GM12873 (cell line): ENCODE measurements around the gene ASB18.

Experiments
- TF ChIP-seq, protein P1 (sequence below): IDR thresholded peaks from 2 replicates; pipeline ENCODE4 v1.5.1; 2012; ENCODE audit warnings: low read depth, mild to moderate bottlenecking, moderate library complexity, low read length, control low read depth; ENCODE audit not compliant: insufficient read depth; ENCODE audit errors: missing control alignments

The ASB18 gene

GRCh38 chr2:236240228-236240990 is 23.8 kb downstream of the ASB18 start:
- TF ChIP-seq, protein P1, sequence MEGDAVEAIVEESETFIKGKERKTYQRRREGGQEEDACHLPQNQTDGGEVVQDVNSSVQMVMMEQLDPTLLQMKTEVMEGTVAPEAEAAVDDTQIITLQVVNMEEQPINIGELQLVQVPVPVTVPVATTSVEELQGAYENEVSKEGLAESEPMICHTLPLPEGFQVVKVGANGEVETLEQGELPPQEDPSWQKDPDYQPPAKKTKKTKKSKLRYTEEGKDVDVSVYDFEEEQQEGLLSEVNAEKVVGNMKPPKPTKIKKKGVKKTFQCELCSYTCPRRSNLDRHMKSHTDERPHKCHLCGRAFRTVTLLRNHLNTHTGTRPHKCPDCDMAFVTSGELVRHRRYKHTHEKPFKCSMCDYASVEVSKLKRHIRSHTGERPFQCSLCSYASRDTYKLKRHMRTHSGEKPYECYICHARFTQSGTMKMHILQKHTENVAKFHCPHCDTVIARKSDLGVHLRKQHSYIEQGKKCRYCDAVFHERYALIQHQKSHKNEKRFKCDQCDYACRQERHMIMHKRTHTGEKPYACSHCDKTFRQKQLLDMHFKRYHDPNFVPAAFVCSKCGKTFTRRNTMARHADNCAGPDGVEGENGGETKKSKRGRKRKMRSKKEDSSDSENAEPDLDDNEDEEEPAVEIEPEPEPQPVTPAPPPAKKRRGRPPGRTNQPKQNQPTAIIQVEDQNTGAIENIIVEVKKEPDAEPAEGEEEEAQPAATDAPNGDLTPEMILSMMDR = no peak

- TF ChIP-seq, protein P1 = no peak
These were observed 24.7 kb downstream of the ASB18 start for GRCh38 chr2:236239276-236240065.

DNA sequence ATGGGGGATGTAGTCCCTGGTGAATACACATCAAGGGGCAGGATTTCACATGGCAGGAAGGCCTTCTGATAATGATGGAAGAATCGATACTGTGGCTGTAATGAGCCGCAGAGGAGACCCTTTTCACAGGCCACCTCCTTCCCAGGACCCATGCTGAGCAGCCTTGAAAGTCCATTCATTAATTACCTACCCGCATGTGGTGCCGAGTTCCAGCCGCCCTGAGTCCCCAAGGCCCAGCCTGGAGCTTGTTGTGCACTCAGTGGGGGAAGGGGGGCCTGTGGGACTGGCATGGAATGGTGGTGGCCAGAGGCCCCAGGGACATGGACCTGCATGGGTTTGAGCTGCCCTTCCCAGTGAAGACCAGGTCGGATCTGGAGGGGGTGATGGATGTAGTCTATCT is 25.5 kb downstream of the ASB18 start:
- TF ChIP-seq, protein P1 = no peak

DNA sequence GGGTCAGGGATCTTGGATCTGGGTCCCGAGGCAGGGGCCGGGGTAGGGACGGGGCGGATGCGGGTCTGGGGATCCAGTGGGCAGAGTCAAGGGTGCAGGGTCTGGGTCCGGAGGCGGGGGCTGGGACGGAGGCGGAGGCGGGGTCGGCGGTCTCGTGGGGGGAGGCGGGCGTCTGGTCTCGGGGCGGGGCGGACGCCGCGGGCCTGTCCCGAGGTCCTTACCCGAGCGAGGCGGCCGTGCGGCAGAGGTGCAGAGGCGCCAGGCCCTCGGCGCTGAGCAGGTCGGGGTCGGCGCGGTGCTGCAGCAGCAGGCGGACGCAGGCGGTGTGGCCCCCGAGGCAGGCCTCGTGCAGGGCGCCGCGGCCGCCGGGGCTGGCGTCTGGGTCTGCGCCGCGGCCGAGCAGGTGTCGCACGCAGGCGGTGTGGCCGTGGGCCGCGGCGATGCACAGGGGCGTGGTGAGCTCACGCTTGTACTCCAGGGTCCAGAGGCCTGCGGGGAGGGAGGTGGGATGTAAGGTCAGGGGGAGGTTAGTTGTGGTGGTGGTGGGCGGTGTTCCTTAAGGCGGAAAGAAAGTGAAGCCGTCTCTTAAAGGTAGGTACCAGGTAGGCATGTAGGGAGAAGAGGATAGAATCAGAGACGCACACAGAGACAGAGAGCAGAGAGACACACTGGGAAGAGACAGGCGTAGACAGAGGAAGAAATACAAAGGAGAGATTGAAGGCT is 26.6 kb downstream of the ASB18 start:
- TF ChIP-seq, protein P1 = no peak

- TF ChIP-seq, protein P1 = no peak
These were observed 27.4 kb downstream of the ASB18 start for GRCh38 chr2:236236559-236237452.

- TF ChIP-seq, protein P1 = no peak
These were observed 35.0 kb downstream of the ASB18 start for GRCh38 chr2:236229186-236229585.
